Measurements from ENCODE around the gene SEM1.
"Not testable (repeated sequence)": the region's sequence is repeated elsewhere in the genome, so short reads cannot be mapped to it uniquely, and the experiment has no call there.

Gene SEM1

DNA sequence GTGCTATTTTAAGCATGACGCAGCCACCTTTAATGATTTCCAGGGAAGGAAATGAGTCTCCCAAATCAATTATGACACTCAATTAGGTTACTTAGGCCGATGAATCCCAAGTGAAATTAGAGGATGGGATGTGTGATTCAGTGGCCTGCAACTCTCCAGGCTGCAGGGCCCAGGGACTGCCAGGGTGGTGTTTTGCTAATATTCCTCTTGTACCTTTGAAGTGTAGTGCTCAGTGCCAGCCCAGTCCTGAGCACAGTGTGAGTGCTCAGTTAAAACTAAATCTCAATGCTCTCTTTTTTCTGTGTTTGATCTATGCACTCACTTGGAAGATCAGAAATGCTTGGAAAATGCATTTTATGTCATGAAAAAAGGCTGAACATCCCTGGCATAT is 51.6 kb downstream of the SEM1 start:
- no peak for DNase-seq

DNA sequence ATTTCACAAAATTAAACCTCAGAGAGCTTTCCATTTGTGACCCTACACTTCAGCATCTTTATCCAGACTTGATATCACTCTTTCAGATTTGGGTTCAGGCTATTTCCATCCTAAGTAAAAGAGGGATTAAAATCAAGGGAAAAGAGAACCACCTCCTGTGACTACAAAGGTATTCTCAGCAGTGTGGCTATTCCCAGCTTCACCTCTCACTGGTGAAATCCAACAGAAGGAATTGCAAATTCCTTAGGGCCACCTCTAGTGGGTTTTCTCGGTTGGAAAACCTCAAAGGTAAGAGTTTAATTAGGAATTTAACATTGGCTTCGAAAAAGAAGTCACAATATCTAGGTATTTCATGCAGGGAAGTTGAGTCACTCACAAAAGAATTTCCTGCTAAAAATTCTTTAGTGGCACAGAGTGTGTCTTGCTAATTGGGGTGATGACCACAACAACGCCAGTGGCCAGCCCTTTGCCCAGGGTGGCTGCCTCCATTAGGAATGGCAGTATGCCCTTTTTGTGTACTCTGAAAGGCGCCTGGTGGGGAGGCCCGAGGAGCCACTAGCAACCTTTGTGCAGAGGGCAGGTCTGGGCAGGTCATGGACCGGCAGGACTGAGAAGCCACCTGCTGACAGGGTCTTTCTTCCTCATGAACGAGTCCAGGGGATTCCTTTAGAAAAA is 52.2 kb downstream of the SEM1 start:
- DNase-seq, result no peak

DNA sequence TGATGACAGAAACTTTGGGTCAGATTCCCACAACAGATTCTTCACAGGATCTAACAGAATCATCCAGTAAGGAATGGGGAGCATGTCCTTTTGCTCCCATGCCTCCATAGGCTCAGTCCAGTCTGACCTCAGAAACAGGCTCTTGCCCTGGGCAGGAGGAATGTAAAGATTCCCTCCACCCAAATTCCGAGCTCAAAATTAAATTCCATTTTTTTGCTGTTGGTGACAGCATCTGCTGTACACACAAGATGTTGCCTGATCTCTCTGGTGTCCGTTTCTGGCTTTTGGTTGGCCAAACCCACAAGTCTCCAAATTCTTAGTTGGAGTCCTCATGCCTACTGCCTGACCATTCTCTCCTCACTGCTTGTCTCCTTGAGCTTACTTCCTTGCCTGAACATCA is 53.7 kb downstream of the SEM1 start:
- no peak for DNase-seq

DNA sequence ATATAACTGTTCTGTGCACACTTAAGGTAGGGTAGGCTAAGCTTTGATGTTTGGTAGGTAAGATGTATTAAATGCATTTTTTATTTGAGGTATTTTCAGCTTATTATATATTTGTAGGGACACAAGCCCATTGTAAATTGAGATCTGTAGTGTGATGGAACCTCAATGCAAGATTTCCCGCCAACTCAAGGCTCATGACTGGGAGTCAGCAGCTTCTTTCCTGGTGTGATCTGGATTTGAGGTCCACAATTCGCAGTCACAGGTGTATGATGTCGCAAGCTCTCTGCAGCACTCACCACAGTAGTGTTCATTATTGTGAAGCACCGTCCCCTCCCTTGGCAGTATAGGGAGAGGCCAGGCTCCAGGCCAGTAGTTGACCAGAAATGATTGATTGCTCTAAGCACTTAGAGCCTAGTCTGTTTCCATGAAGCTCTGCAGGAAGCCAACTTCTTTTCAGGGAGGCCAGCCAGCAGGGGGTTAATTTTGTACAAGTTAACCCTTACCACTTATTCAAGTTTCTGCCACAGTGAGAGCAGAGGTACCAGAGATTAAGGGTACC is 54.9 kb downstream of the SEM1 start:
- DNase-seq, result no peak

DNA sequence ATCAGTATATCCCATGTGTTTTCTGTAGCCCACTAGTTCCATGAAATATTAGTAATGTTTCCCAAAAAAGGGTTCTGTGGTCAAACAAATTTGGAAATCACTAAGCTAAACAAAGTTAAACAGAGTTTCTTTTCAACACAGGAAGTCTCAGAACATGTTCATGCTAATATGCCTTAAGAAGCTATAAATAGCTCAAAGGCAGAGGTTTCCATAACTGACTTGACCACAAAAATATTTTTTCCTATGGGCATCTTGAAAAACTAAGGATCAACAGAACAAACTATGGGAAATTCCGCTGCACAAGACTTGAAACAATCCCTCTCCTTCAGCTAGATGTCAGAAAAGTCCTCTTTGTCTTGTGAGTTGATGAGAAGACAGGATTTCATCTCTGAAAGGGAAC is 59.7 kb downstream of the SEM1 start:
- DNase-seq, result no peak

DNA sequence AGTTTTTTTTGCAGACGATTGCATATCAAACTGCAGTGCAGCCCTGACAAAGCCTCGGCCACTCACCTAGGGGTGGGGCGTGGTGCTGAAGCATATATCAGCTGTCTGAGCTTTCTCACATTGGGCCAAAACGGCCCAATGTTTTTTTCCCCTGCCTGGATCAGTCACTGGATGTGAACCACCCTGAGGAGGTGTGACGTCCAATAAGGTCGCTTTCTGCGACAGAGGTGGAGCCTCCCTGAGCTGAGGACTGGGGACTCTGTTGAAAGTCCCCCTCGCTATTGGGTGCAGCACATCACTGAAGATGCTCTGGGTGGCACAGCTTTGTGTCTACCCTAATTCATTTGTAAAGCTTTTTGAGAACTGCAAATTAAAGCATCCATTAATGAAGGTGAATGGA is 60.9 kb downstream of the SEM1 start:
- no peak for DNase-seq

DNA sequence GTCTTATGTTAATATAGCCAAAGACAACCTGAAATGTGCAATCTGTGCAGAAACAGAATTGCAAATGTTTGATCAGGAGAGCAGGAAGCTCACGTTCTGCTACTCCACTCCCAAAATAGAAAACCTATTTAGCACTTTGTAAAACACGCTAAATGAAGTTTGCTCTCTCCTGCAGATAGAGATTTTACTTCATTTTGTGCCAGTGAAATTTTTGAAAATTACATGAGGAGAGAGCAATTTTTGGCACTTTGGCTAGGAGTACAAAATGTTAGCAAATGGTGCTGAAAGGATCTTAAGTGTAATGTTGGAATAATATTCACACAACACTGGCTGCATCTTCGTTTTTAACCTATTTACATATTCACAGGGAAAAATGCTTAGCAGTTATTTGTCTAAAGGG is 61.9 kb downstream of the SEM1 start:
- no peak for DNase-seq

DNA sequence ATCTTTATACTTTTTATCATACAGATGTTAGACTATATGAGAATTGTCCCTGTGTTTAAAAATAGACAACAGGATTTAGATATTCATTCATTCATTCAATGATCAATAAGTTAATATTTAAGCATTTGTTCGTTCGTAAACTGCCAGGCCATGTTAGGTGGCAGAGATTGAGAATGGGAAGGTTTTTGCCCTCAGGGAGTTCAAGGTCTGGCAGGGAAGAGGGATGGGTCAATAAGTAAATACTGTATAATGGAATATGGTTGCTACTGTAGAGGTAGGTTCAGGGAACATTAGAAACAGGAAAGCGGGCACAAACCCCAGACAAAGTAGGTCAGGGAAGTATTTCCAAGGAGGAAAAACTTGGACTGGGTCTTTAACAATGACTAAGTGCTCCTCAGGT is 64.6 kb downstream of the SEM1 start:
- no peak for DNase-seq

DNA sequence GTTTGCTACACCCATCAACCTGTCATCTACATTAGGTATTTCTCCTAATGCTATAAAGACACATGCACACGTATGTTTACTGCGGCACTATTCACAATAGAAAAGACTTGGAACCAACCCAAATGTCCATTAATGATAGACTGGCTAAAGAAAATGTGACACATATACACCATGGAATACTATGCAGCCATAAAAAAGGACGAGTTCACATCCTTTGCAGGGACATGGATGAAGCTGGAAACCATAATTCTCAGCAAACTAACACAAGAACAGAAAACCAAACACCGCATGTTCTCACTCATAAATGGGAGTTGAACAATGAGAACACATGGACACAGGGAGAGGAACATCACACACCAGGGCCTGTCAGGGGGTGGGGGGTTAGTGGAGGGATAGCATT is 66.2 kb downstream of the SEM1 start:
- not testable (repeated sequence) for DNase-seq

DNA sequence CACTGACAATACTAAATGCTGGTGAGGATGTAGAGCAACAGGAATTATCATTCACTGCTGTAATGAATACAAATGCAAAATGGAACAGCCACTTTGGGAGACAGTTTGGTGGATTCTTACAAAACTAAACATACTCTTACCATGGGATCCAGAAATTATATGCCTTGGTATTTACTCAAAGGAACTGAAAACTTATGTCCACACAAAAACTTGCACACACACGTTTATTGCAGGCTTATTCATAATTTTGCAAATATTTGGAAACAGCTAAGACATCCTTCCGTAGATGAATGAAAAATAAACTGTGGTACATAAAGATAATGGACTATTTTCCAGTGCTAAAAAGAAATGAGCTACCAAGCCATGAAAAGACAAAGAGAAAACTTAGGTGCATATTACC is 69.6 kb downstream of the SEM1 start:
- DNase-seq, result no peak

All from activated effector memory CD4-positive, alpha-beta T cell treated with Interleukin-2 at 50 U/mL for 16 hours (primary cell).